Transverse colon (tissue), 4 donors: ENCODE data around the gene MDM2. TPM values are rescaled to one million over a fixed set of nuclear protein-coding genes. Genes with fewer than 3 reads are reported as not detected.

Source experiments
- DNase-seq: peaks from one replicate; pipeline ENCODE4 v3.0.0-alpha.2; 2019
- H3K27ac ChIP-seq, 4 donors: fragments of 200-600 bp; sonication (generic); 2 replicates each; pipeline ENCODE4 v1.5.1; 2016 to 2018; ENCODE audit warnings: inconsistent platforms in 4 of 4
- H3K27me3 ChIP-seq: fragments of 200-600 bp; sonication (generic); 2 replicates; pipeline ENCODE4 v1.5.1; 2017; ENCODE audit warnings: inconsistent platforms
- H3K36me3 ChIP-seq, 4 donors: fragments of 200-600 bp; sonication (generic); 2 replicates each; pipeline ENCODE4 v1.5.1; 2017 to 2019; ENCODE audit warnings: inconsistent platforms in 4 of 4
- H3K4me1 ChIP-seq, 4 donors: fragments of 200-600 bp; sonication (generic); 2 replicates each; pipeline ENCODE4 v1.5.1; 2017 to 2020; ENCODE audit warnings: inconsistent platforms in 4 of 4
- H3K4me3 ChIP-seq, 4 donors: fragments of 200-600 bp; sonication (generic); 1 replicate in 1 of 4; 2 replicates in 3 of 4; pipeline versions ENCODE4 v1.5.1 to v1.6.1; 2017 to 2019; ENCODE audit warnings: inconsistent platforms in 4 of 4
- H3K9me3 ChIP-seq, 2 donors: fragments of 200-600 bp; sonication (generic); 2 replicates each; pipeline ENCODE4 v1.5.1; 2017 to 2019; ENCODE audit warnings: inconsistent platforms in 2 of 2
- CTCF ChIP-seq, 5 experiments: fragments of 200-600 bp in 3 of 5; fragments of 450-650 bp in 2 of 5; sonication (generic) in 3 of 5; IDR thresholded peaks; 1 replicate in 2 of 5; 2 replicates in 3 of 5; pipeline ENCODE4 v1.5.1; 2016 to 2017; ENCODE audit warnings: antibody characterized with exemption in 5 of 5, inconsistent platforms in 3 of 5, mild to moderate bottlenecking in 2 of 5, moderate library complexity in 1 of 5
- EP300 ChIP-seq: sonication (generic); formaldehyde crosslinking; IDR thresholded peaks from one replicate; pipeline ENCODE4 v1.6.1; 2017; ENCODE audit warnings: antibody characterized with exemption, low read depth
- POLR2A ChIP-seq: fragments of 450-650 bp; IDR thresholded peaks from one replicate; pipeline ENCODE4 v1.6.1; 2016; ENCODE audit warnings: antibody characterized with exemption, mild to moderate bottlenecking, moderate library complexity
- POLR2AphosphoS5 ChIP-seq, 3 donors: sonication (generic); formaldehyde crosslinking; IDR thresholded peaks; one replicate each; pipeline ENCODE4 v1.6.1; 2016; ENCODE audit warnings: antibody characterized with exemption in 3 of 3
- WGBS, 2 donors: methylation state at CpG; one replicate each; pipeline ENCODE4 v1.1.5; 2018; ENCODE audit warnings: low coverage in 1 of 2; 5-methylcytosine and 5-hydroxymethylcytosine counted together
- in situ Hi-C, 4 donors: fragments of 200-750 bp; cut with MboI; loops; one replicate each; pipeline versions ENCODE4 v1.15.0 to v1.15.1; 2017; ENCODE audit warnings: low sequenced_read_pairs in 3 of 4, low pct_ligation_motif_present in 1 of 4, low pct_unique_long_range_greater_than_20kb in 1 of 4
- intact Hi-C: fragments of 100-400 bp; cut with DNase I; formaldehyde crosslinking; loops from one replicate; pipeline ENCODE4 v1.15.1; 2023; ENCODE audit warnings: low total_unique reads
- total RNA-seq, 4 donors: library from RNA; depleted of rRNA; stranded (reverse); fragments of >200 nt; gene quantifications; one replicate each; pipeline ENCODE4 v1.1.0, GENCODE V29; 2016

Gene MDM2
- total RNA-seq: 100 to 1,000 TPM in 3 of 4 donors, 10 to 100 TPM in 1; 45.7 to 291 (median 220) TPM

- 0% methylated on average over 3 to 70 of the region's 72 CpGs for WGBS, 2 donors
- intact Hi-C loops: no loop called here
- Histone ChIP-seq H3K27ac (peak within 1 kb of the TSS; percentile 99 to 100 (median 100)), H3K4me1 (peaks cover 7 to 42% (median 26%) of the 10 kb centered on the region in 4 donors), H3K27me3 (no peaks in the 10 kb centered on the region), H3K36me3 (peaks cover 0 to 16% (median 0%) of the 10 kb centered on the region in 4 donors), H3K4me3 (peak within 1 kb of the TSS; percentile 76 to 95 (median 90)), H3K9me3 (no peaks in the 10 kb centered on the region)
- peak; percentile 98 for DNase-seq
- in situ Hi-C loops: no loop called here
- TF ChIP-seq EP300: peak; percentile 52
- TF ChIP-seq POLR2A: peak; percentile 94
- TF ChIP-seq CTCF (IDR thresholded peaks at IDR 0.05): peak; percentile 79 to 97 (median 84)
- peak; percentile 80 to 96 (median 96) for TF ChIP-seq POLR2AphosphoS5 (IDR thresholded peaks at IDR 0.05)
Observed at GRCh38 chr12:68807576-68808387, at the start of gene MDM2. MDM2 (plus strand) TSS chr12:68808177; CDS start chr12:68808478, 301 bp downstream.

GRCh38 chr12:68759852-68760251 lies 48.1 kb upstream of the MDM2 start:
- TF ChIP-seq CTCF (IDR thresholded peaks at IDR 0.05): no peak
- no peak for TF ChIP-seq POLR2A
- TF ChIP-seq EP300: no peak
- no peak for TF ChIP-seq POLR2AphosphoS5 (IDR thresholded peaks at IDR 0.05)
- Histone ChIP-seq H3K4me3 (no peak overlapping the region), H3K27me3 (no peaks in the 10 kb centered on the region), H3K4me1 (no peaks in the 10 kb centered on the region), H3K36me3 (no peaks in the 10 kb centered on the region), H3K27ac (no peak overlapping the region), H3K9me3 (no peaks in the 10 kb centered on the region)
- intact Hi-C loops: no loop called here
- no peak for DNase-seq
- WGBS, 2 donors: 93 to 100% methylated on average over 5 of the region's 5 CpGs
- in situ Hi-C loops: no loop called here

- TF ChIP-seq POLR2AphosphoS5 (IDR thresholded peaks at IDR 0.05): no peak
- no peak for TF ChIP-seq CTCF (IDR thresholded peaks at IDR 0.05)
- TF ChIP-seq POLR2A: no peak
- TF ChIP-seq EP300: no peak
- no peaks in the 10 kb centered on the region for H3K27me3 ChIP-seq
- 90 to 94% methylated on average over 6 to 7 of the region's 7 CpGs for WGBS, 2 donors
- H3K36me3 ChIP-seq: no peaks in the 10 kb centered on the region
- H3K27ac ChIP-seq: no peak overlapping the region
- no peaks in the 10 kb centered on the region for H3K4me1 ChIP-seq
- in situ Hi-C loops (no loop called here), intact Hi-C loops (no loop called here)
- no peaks in the 10 kb centered on the region for H3K9me3 ChIP-seq
- H3K4me3 ChIP-seq: no peak overlapping the region
- no peak for DNase-seq
Observed at GRCh38 chr12:68760806-68761441, 47.1 kb upstream of the MDM2 start.

GRCh38 chr12:68761442-68761812 lies 46.5 kb upstream of the MDM2 start:
- no peaks in the 10 kb centered on the region for H3K27me3 ChIP-seq
- H3K27ac ChIP-seq: no peak overlapping the region
- intact Hi-C loops: no loop called here
- no peak for DNase-seq
- no peak overlapping the region for H3K4me3 ChIP-seq
- no peaks in the 10 kb centered on the region for H3K36me3 ChIP-seq
- in situ Hi-C loops: no loop called here
- TF ChIP-seq CTCF (IDR thresholded peaks at IDR 0.05) (no peak), POLR2AphosphoS5 (IDR thresholded peaks at IDR 0.05) (no peak), POLR2A (no peak), EP300 (no peak)
- no peaks in the 10 kb centered on the region for H3K4me1 ChIP-seq
- H3K9me3 ChIP-seq: no peaks in the 10 kb centered on the region
- whole genome bisulfite sequencing, 2 donors: 97 to 100% methylated on average over 1 to 3 of the region's 3 CpGs
